ENCODE data around the gene EDA2R. TPM values are rescaled to one million over a fixed set of nuclear protein-coding genes. Genes with fewer than 3 reads are reported as not detected.

EDA2R gene
- polyA plus RNA-seq, 1 experiment = 30.9 TPM

DNA sequence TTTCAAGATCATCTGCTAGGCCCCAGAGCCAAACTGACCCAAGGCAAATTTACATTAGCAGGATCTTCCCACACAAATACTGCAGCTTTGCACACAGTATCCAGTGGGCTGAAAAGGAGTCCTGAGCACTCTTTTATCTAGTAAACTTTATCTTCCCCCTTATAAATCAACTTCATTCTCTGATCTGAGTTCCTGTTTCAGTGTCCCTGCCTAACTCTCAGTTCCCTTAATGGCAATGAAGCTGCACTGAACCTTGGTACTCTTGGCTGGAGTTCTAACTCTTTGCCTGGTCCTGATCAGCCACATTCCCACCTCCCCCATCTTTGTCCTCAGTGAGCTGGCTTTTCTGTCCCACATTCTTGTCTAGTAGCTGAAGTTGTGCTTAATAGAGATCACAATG is 37.4 kb downstream of the EDA2R start:
- TF ChIP-seq, protein P1, sequence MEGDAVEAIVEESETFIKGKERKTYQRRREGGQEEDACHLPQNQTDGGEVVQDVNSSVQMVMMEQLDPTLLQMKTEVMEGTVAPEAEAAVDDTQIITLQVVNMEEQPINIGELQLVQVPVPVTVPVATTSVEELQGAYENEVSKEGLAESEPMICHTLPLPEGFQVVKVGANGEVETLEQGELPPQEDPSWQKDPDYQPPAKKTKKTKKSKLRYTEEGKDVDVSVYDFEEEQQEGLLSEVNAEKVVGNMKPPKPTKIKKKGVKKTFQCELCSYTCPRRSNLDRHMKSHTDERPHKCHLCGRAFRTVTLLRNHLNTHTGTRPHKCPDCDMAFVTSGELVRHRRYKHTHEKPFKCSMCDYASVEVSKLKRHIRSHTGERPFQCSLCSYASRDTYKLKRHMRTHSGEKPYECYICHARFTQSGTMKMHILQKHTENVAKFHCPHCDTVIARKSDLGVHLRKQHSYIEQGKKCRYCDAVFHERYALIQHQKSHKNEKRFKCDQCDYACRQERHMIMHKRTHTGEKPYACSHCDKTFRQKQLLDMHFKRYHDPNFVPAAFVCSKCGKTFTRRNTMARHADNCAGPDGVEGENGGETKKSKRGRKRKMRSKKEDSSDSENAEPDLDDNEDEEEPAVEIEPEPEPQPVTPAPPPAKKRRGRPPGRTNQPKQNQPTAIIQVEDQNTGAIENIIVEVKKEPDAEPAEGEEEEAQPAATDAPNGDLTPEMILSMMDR (IDR thresholded peaks at IDR 0.05; ENCODE audit: low read depth, low read length) = no peak
- Histone ChIP-seq H3K4me3 (ENCODE audit: low read depth, low read length) (no peak overlapping the region), H3K27ac (ENCODE audit: low read depth, low read length) (no peak overlapping the region), H3K27me3 (ENCODE audit: control insufficient read depth, insufficient read depth, low read length) (no peaks in the 10 kb centered on the region), H3K9me3 (ENCODE audit: control insufficient read depth, insufficient read depth, low read length) (no peaks in the 10 kb centered on the region)
- ChIA-PET POLR2A (no interaction called here), CTCF (no interaction called here)
- no peak for DNase-seq (ENCODE audit: low read depth, low spot score)

DNA sequence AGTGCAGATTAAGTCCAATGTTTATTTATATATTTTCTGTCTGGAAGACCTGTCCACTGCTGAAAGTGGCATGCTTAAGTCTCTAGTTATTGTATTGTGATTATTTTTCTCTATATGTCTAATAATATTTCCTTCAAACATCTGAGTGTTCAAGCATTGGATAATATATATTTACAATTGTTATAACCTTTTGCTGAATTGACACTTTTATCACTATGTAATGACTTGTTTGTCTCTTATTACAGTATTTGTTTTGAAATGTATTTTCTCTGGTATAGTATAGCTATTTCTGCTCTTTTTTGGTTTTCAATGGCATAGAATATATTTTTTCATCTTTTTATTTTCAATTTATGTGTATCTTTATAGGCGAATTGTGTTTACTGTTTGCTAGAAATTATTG is 59.7 kb downstream of the EDA2R start:
- DNase-seq (ENCODE audit: low read depth, low spot score) = no peak
- Histone ChIP-seq H3K27ac (ENCODE audit: low read depth, low read length) (no peak overlapping the region), H3K4me3 (ENCODE audit: low read depth, low read length) (no peak overlapping the region), H3K27me3 (ENCODE audit: control insufficient read depth, insufficient read depth, low read length) (no peaks in the 10 kb centered on the region), H3K9me3 (ENCODE audit: control insufficient read depth, insufficient read depth, low read length) (no peaks in the 10 kb centered on the region)
- TF ChIP-seq, protein P1 (IDR thresholded peaks at IDR 0.05; ENCODE audit: low read depth, low read length) = no peak
- CTCF ChIA-PET = no interaction called here
- POLR2A ChIA-PET = no interaction called here

DNA sequence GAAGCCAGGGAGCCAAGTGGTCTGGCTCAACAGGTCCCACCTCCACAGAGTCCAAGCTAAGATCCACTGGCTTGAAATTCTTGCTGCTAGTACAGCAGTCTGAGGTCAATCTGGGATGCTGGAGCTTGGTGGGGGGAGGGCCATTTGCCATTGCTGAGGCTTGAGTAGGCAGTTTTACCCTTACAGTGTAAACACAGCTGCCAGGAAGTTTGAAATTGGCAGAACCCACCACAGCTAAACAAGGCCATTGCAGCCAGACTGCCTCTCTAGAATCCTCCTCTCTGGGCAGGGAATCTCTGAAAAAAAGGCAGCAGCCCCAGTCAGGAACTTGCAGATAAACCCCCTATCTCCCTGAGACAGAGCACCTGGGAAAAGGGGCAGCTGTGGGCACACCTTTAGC is 84.9 kb downstream of the EDA2R start:
- no peaks in the 10 kb centered on the region for H3K27me3 ChIP-seq (ENCODE audit: control insufficient read depth, insufficient read depth, low read length)
- CTCF ChIA-PET = no interaction called here
- POLR2A ChIA-PET = no interaction called here

DNA sequence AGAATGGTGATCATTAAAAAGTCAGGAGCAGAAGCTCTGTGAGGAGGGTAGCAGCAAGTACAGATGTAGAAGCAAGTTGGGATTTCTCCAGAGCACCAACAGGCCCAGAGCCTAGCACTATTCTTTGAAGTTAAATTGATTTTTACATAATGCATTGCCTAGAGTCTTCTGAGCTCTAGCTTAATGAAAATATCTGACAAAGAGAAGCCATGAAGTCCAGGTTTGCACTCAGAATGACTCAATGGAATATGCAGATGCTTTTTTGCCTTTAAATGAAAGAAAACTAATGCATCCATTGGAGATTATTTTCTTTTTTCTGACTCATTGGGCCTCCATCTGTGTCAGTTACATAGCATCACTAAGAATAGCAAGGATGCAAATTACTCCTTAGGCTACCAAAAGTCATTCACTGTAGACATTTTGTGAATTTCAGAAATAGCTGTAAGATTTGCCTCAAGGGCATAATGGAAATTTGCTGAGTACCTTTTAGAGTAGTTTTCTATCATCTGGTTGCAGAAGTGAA is 91.0 kb downstream of the EDA2R start:
- TF ChIP-seq, protein P1 (IDR thresholded peaks at IDR 0.05; ENCODE audit: low read depth, low read length) = no peak
- H3K4me3 ChIP-seq (ENCODE audit: low read depth, low read length) = no peak overlapping the region
- no peak for DNase-seq (ENCODE audit: low read depth, low spot score)
- H3K27ac ChIP-seq (ENCODE audit: low read depth, low read length) = no peak overlapping the region
- H3K27me3 ChIP-seq (ENCODE audit: control insufficient read depth, insufficient read depth, low read length) = no peaks in the 10 kb centered on the region
- H3K9me3 ChIP-seq (ENCODE audit: control insufficient read depth, insufficient read depth, low read length) = no peaks in the 10 kb centered on the region
- ChIA-PET POLR2A (no interaction called here), CTCF (no interaction called here)

More for the DNA sequence above, 84.9 kb downstream of the EDA2R start:
- DNase-seq (ENCODE audit: low read depth, low spot score) = no peak
- TF ChIP-seq, protein P1 (IDR thresholded peaks at IDR 0.05; ENCODE audit: low read depth, low read length) = no peak
- Histone ChIP-seq H3K9me3 (ENCODE audit: control insufficient read depth, insufficient read depth, low read length) (no peaks in the 10 kb centered on the region), H3K4me3 (ENCODE audit: low read depth, low read length) (no peak overlapping the region), H3K27ac (ENCODE audit: low read depth, low read length) (no peak overlapping the region)

Small RNA genes lying within 50 kb of the gene (small RNA-seq; reads per million reads assigned to genes)
- not detected for gene RNU6-394P (ENCODE audit: insufficient read length, low read depth)
